Caco-2 (cell line): ENCODE measurements around the gene NME3. TPM values are rescaled to one million over a fixed set of nuclear protein-coding genes. Genes with fewer than 3 reads are reported as not detected.

ENCODE experiments used
- Bru-seq: library from RNA; stranded (reverse); fragments of 400-500 nt; gene quantifications from one replicate; lab custom pipeline; 2021; lab: Mats Ljungman, UMichigan
- BruChase-seq, 2 experiments: library from RNA; stranded (reverse); fragments of 400-500 nt; gene quantifications; one replicate each; lab custom pipeline; 2021; lab: Mats Ljungman, UMichigan
- BruUV-seq: library from RNA; stranded (reverse); fragments of 400-500 nt; replicated peaks from 2 replicates; lab custom pipeline; 2021; lab: Mats Ljungman, UMichigan
- CTCF ChIA-PET: fragments of 300-600 bp; sonication (Branson Sonifier 250); formaldehyde crosslinking; loops from one replicate; lab custom pipeline; 2022; ENCODE audit warnings: antibody characterized with exemption; lab: Charles Lee
- POLR2A ChIA-PET: fragments of 300-600 bp; sonication (Branson Sonifier 250); formaldehyde crosslinking; loops from one replicate; lab custom pipeline; 2022; ENCODE audit warnings: antibody characterized with exemption; lab: Charles Lee
- DNase-seq, 2 experiments: peaks; one replicate each; pipeline versions ENCODE4 v3.0.0 to v3.0.0-alpha.2; 2020 to 2022
- H3K27me3 ChIP-seq: replicated peaks from 2 replicates; pipeline ENCODE4 v1.6.0; 2011; ENCODE audit warnings: low read length; ENCODE audit not compliant: control insufficient read depth, insufficient read depth
- H3K36me3 ChIP-seq: 2 replicates; pipeline ENCODE4 v1.5.1; 2011; ENCODE audit warnings: low read length; ENCODE audit not compliant: control insufficient read depth, insufficient read depth
- H3K4me1 ChIP-seq: fragments of 250-450 bp; sonication (Bioruptor Pico); 2 replicates; pipeline ENCODE4 v1.5.1; 2020; ENCODE audit warnings: mild to moderate bottlenecking
- H3K4me3 ChIP-seq: 2 replicates; pipeline ENCODE4 v1.5.1; 2011; ENCODE audit warnings: low read depth, mild to moderate bottlenecking, control low read depth, low read length
- H3K9me3 ChIP-seq: fragments of 250-450 bp; sonication (Bioruptor Pico); 2 replicates; pipeline ENCODE4 v1.5.1; 2020; ENCODE audit warnings: mild to moderate bottlenecking, moderate library complexity
- H3K27ac Mint-ChIP-seq: one replicate; pipeline ENCODE4 v1.8.0; 2022; ENCODE audit warnings: mixed read lengths; ENCODE audit not compliant: unreplicated experiment
- H3K27me3 Mint-ChIP-seq: one replicate; pipeline ENCODE4 v1.8.0; 2022; ENCODE audit warnings: mixed read lengths; ENCODE audit not compliant: insufficient read depth, unreplicated experiment
- H3K36me3 Mint-ChIP-seq: one replicate; pipeline ENCODE4 v1.8.0; 2022; ENCODE audit warnings: mild to moderate bottlenecking, mixed read lengths; ENCODE audit not compliant: insufficient read depth, unreplicated experiment
- H3K4me1 Mint-ChIP-seq: one replicate; pipeline ENCODE4 v1.8.0; 2022; ENCODE audit warnings: low read depth, mixed read lengths; ENCODE audit not compliant: unreplicated experiment
- H3K4me3 Mint-ChIP-seq: one replicate; pipeline ENCODE4 v1.8.0; 2022; ENCODE audit warnings: mild to moderate bottlenecking, moderate library complexity, mixed read lengths; ENCODE audit not compliant: unreplicated experiment
- H3K9me3 Mint-ChIP-seq: one replicate; pipeline ENCODE4 v1.8.0; 2022; ENCODE audit warnings: mixed read lengths; ENCODE audit not compliant: unreplicated experiment
- CTCF ChIP-seq, 2 experiments: fragments of 200-600 bp in 1 of 2; IDR thresholded peaks; 1 replicate in 1 of 2; 2 replicates in 1 of 2; pipeline versions ENCODE4 v1.5.1 to v1.8.0; 2011 to 2022; ENCODE audit warnings: antibody characterized with exemption in 1 of 2, control low read depth in 1 of 2, inconsistent platforms in 1 of 2, low read depth in 1 of 2, low read length in 1 of 2, mild to moderate bottlenecking in 1 of 2, moderate library complexity in 1 of 2; ENCODE audit not compliant: insufficient read depth in 1 of 2, severe bottlenecking in 1 of 2, unreplicated experiment in 1 of 2
- intact Hi-C: fragments of 100-400 bp; cut with micrococcal nuclease; formaldehyde crosslinking; loops from one replicate; pipeline ENCODE4 v1.10.0; 2022; ENCODE audit not compliant: unreplicated experiment
- long read RNA-seq: library from polyadenylated mRNA; stranded (forward); transcript quantifications from one replicate; pipeline ENCODE4 v2.0.0, GENCODE V29; 2022
- total RNA-seq: library from RNA; stranded (reverse); gene quantifications from 2 replicates; pipeline ENCODE4 v1.2.3, GENCODE V29; 2022

The NME3 gene
- total RNA-seq, result 5.8 and 7.0 TPM in 2 replicates
- percentile 51 among the genes with signal in this experiment for Bru-seq, nascent RNA
- percentile 35 among the genes with signal in this experiment for BruChase-seq, experiment 1, labeled RNA remaining after a 2-hour chase
- BruChase-seq, experiment 2, labeled RNA remaining after a 6-hour chase, result percentile 23 among the genes with signal in this experiment
- long read RNA-seq, result 0 reads

- H3K4me1 Mint-ChIP-seq, result no peaks in the 10 kb centered on the region
- peak within 1 kb of the TSS; percentile 58 for H3K27ac Mint-ChIP-seq
- H3K27me3 Mint-ChIP-seq, result no peaks in the 10 kb centered on the region
- CTCF ChIA-PET, result no interaction called here
- H3K9me3 Mint-ChIP-seq, result no peaks in the 10 kb centered on the region
- Histone ChIP-seq H3K9me3 (no peaks in the 10 kb centered on the region), H3K4me3 (peak within 1 kb of the TSS; percentile 93), H3K27me3 (no peaks in the 10 kb centered on the region), H3K36me3 (no peaks in the 10 kb centered on the region), H3K4me1 (peaks cover 8% of the 10 kb centered on the region)
- no TSS peak for BruUV-seq
- H3K4me3 Mint-ChIP-seq, result peak within 1 kb of the TSS; percentile 78
- no peak for TF ChIP-seq CTCF (IDR thresholded peaks at IDR 0.05; ENCODE audit: insufficient read depth in 1 of 2, low read depth in 1 of 2, low read length in 1 of 2, severe bottlenecking in 1 of 2, unreplicated experiment in 1 of 2)
- POLR2A ChIA-PET, result interaction anchor here (2.0 kb wide), 1 partner anchor 11 kb away, joined by 18 read pairs; the partner anchor contains the start of genes NUBP2 and SPSB3
- H3K36me3 Mint-ChIP-seq, result peaks cover 70% of the 10 kb centered on the region
- intact Hi-C loops, result no loop called here
- DNase-seq, result no peak
These were observed at the start of gene NME3 for GRCh38 chr16:1771188-1771863. Gene NME3, minus strand, starts transcription at chr16:1771543. Its CDS starts 9 bp downstream, at chr16:1771534.

GRCh38 chr16:1820946-1821290, 49.6 kb upstream of the NME3 start:
- no peaks in the 10 kb centered on the region for H3K27me3 ChIP-seq
- H3K36me3 ChIP-seq, result peaks cover 1% of the 10 kb centered on the region; the same call in 1 of the 2 replicates
- Mint-ChIP-seq H3K27ac (no peak overlapping the region), H3K36me3 (peaks cover 12% of the 10 kb centered on the region), H3K4me1 (no peaks in the 10 kb centered on the region), H3K9me3 (no peaks in the 10 kb centered on the region), H3K4me3 (no peak overlapping the region), H3K27me3 (no peaks in the 10 kb centered on the region)
- TF ChIP-seq CTCF (IDR thresholded peaks at IDR 0.05; ENCODE audit: insufficient read depth in 1 of 2, low read depth in 1 of 2, low read length in 1 of 2, severe bottlenecking in 1 of 2, unreplicated experiment in 1 of 2), result no peak
- CTCF ChIA-PET, result no interaction called here
- POLR2A ChIA-PET, result no interaction called here
- H3K9me3 ChIP-seq, result no peaks in the 10 kb centered on the region
- no peak for DNase-seq
- no TSS peak for BruUV-seq
- no peak overlapping the region for H3K4me3 ChIP-seq
- intact Hi-C loops, result loop anchor here (5.0 kb wide), 1 partner anchor 39 kb away; the partner anchor contains the start of genes NUBP2 and SPSB3
- H3K4me1 ChIP-seq, result no peaks in the 10 kb centered on the region

- POLR2A ChIA-PET, result no interaction called here
- H3K27ac Mint-ChIP-seq, result no peak overlapping the region
- no peaks in the 10 kb centered on the region for H3K4me1 ChIP-seq
- H3K36me3 ChIP-seq, result peaks cover 1% of the 10 kb centered on the region; the same call in 1 of the 2 replicates
- H3K4me1 Mint-ChIP-seq, result no peaks in the 10 kb centered on the region
- H3K27me3 ChIP-seq, result no peaks in the 10 kb centered on the region
- CTCF ChIA-PET, result no interaction called here
- H3K27me3 Mint-ChIP-seq, result no peaks in the 10 kb centered on the region
- peaks cover 18% of the 10 kb centered on the region for H3K36me3 Mint-ChIP-seq
- H3K9me3 Mint-ChIP-seq, result no peaks in the 10 kb centered on the region
- H3K4me3 Mint-ChIP-seq, result no peak overlapping the region
- intact Hi-C loops, result loop anchor here (5.0 kb wide), 1 partner anchor 38 kb away; the partner anchor contains the start of genes NUBP2 and SPSB3
- no TSS peak for BruUV-seq
- DNase-seq, result no peak
- no peaks in the 10 kb centered on the region for H3K9me3 ChIP-seq
- H3K4me3 ChIP-seq, result no peak overlapping the region
- TF ChIP-seq CTCF (IDR thresholded peaks at IDR 0.05; ENCODE audit: insufficient read depth in 1 of 2, low read depth in 1 of 2, low read length in 1 of 2, severe bottlenecking in 1 of 2, unreplicated experiment in 1 of 2), result no peak
These were observed 49.0 kb upstream of the NME3 start for GRCh38 chr16:1820096-1820945.
